Medulla oblongata (tissue), 1 donor: ENCODE data around the gene DYSF.
A peak's percentile ranks its signal among the peaks of the same experiment; 100 is the strongest.

Experiments used
- DNase-seq: peaks from one replicate; pipeline ENCODE4 v3.0.0-alpha.2; 2015; ENCODE audit errors: extremely low spot score

Gene DYSF

DNA sequence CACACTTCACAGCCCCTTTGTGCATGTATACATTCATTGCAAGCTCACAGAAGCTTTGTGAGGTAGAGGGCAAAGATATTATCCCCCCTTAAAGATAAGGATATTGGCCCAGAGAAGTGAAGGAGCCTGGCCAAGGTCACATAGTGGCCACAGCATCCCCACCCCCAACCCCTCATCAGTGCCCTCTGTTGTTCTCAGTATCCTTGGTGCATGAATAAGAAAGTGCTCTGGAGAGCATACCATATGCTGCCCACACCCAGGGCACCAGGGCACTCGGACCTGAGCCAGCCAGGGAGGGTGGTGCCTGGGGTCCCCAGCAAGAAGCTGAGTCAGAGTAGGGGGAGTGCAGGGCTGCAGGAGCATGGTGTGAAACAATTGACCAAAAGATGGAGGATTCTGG is 3.3 kb downstream of the DYSF start:
- DNase-seq: no peak

- DNase-seq: no peak
These were observed 4.0 kb downstream of the DYSF start for GRCh38 chr2:71457123-71457915.

DNA sequence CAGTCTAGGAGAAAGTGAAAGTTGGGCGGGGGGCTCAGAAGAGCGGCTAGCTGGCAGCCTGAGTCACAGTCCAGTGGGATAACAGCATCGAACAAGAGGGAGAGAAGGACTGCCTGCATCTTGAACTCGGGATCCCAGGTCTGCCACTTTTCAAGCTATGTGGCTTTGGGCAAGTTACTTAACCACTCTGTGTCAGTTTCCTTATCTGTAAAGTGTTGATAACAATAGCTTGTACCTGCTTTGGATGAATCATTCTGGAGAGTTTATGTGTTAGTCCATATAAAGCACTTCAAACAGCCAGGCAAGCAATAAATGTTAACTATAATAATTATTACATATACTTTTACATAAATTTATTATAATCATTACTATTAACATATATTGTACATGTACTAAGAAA is 4.6 kb downstream of the DYSF start:
- no peak for DNase-seq

DNA sequence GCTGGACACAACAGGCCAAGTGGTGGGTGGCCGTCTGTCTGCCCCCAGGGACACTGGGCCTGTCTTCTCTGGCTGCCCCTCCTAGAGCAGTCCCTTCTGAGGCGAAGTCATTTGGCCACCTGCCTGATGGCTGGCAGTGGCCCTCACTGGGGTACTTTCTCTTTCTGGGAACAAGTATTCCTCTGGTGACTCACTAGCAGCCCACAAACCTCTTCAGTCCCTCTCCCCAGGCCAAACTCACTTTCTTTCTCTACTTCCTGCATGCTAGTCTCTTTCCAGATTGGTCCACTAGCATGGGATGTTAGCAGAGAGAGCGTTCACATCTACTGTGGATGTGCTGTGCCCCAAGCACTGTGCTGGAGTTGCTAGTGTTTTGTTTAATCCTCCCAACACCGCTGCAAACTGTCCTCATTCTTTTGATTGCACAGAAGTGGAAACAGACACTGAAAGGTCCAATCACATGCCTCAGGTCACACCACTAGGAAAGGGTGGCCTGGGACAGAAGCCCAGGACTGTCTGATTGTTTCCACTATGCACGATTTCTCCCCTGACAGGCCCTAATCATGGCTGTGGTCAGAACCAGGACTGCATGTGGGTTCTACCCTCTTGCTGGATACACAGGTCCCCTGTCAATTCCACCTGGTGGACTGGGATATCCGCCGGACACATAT is 5.2 kb downstream of the DYSF start:
- peak; percentile 37 for DNase-seq

GRCh38 chr2:71459084-71459431 is 5.7 kb downstream of the DYSF start:
- no peak for DNase-seq

GRCh38 chr2:71460056-71460455 is 6.7 kb downstream of the DYSF start:
- DNase-seq: no peak

GRCh38 chr2:71460595-71461303 is 7.4 kb downstream of the DYSF start:
- DNase-seq: peak; percentile 29

DNA sequence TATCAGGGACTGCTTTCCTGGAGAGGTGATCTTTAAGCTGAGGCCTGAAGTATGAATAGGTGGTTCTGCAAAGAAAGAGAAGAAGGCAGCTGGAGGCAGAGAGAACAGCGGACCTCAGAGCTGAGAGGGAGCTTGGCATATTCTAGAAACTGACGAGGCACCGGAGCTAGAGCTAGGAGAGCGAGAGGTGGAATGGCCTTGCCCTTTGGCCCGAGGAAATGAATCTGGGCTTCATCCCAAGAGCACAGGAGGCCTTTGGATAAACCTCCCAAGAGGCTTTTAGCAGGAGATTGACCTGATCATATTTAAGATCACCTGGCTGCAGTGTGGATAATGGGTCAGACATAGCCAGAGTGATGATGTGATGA is 7.9 kb downstream of the DYSF start:
- no peak for DNase-seq

- no peak for DNase-seq
These were observed 8.8 kb downstream of the DYSF start for GRCh38 chr2:71462056-71462605.

DNA sequence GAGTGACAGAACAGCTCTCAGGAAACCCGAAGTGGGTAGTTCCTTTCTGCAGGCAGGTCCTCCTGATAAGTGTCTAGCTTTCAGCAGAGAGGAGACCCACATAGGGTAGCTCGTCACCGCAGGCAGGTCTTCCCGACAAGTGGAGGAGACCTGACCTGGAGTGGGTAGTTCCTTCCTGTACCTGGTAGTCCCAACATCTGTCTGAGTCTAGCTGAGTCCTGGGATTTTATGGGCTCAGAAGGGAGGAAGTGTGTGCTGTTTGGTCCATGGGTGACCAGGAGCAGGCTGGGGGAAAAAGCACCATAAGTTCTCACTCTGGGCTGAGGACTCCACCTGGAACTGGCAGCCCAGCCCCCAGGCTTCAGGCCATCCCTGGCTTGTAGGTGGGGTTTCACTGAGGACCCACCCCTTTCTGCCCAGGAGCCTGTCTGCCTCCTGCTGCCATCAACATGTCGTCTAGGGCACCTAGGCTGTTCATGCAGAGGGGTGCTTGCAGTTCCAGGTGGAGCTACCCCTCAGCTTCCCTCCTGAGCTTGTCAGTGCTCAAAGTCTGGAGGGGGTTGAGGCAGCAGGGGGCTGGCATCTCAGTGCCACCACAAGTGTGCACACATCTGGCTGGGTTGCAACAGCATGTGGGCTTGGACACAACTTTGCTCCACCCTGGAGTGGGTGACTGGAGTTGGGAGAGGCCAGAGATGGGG is 9.4 kb downstream of the DYSF start:
- no peak for DNase-seq

DNA sequence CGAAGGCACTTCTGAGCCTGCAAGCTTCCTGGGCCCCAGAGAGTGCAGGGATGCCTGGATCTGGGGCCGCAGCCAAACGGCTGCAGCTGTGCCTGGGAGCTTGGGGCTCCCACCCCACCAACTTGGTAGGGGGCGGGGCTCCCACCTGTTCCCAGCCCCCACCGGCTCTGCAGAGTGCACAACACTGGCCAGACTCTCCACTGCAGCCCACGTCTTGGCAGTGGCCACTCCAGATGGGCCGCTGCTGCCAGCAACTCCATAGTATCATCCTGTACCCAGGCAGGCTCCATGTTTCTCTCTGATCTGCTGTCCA is 9.9 kb downstream of the DYSF start:
- DNase-seq: no peak

- DNase-seq: no peak
These were observed 11.0 kb downstream of the DYSF start for GRCh38 chr2:71464389-71464788.

GRCh38 chr2:71465356-71465755 is 12.0 kb downstream of the DYSF start:
- no peak for DNase-seq

- no peak for DNase-seq
These were observed 12.6 kb downstream of the DYSF start for GRCh38 chr2:71465961-71466300.

- no peak for DNase-seq
These were observed 13.2 kb downstream of the DYSF start for GRCh38 chr2:71466301-71467179.

DNA sequence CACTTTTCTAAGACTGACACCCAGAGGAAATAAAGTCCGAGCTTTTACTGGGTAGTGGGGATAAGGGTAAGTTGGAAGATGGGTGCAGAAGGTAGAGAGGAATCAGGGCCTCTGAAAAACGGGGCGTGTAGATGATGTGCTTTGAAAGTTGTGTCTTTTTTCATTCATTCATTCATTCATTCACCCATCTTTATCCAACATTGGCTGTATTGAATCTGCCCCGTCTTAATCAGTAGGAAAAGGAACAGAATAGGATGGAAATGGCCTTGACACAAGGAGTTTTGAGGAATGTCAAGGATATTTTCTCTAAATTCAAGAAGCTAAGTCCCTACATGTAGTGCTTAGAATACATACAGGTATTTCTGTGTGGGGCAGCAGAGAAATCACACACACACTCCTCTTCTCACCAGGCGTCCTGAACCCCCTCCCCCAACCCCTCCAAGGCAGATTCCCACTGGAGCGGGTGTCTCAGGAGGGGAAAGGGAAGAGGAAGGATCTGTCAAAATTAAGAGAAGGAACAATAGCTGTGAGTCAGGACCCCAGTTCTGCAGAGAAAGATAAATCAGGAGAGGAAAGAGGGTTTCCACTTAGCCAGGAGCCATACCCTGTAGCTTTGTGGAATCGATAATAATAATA is 13.9 kb downstream of the DYSF start:
- DNase-seq: no peak

GRCh38 chr2:71468279-71469015 is 15.1 kb downstream of the DYSF start:
- no peak for DNase-seq

DNA sequence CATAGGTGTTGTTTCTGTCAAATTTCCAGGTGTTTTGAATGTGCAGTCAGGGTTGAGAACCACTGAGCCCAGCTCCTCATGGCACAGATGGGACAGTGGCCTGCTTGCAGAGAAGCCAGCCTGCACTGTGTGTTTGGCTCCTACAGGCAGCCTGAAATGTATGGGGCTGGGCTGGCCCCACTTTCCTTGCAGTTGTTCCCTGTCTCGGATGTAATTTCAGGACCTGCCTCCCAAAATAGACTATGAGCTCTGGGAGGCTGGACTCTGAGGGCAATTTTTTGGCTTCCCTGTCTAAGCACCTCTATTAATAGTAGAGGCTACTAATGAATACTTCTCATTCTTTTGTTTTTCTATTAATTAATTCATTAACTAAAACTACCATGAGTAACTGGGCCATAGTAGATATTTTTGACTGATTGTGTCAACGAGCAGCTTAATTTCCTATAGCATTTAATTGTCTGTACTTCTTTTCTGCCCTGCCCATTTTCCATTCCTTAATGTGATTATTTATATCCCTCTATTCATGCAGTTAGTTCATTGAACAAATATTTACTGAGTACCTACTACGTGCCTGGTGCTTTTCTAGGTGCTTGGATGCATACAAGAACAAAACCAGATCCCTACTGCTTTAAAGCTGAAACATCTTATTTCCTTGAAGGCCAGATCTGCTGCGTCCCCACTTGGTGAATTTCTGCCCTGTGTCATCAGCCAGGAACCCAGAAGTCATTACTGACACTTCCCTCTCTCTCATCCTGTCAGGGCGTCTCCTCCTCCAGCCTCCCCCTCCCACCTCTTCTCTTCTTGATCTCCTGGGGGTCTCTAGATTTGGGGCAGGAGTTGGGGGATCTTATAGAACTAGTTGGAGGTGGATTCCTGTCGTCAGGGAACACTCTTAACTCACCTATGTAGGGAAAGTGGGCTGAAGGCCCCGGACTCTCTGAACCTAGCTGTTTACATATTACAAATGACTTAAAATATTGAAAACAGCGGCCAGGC is 16.3 kb downstream of the DYSF start:
- no peak for DNase-seq

GRCh38 chr2:71471276-71471675 is 17.9 kb downstream of the DYSF start:
- no peak for DNase-seq
